HEK293T (cell line): Measurements from ENCODE around the gene ITM2B.

Experiments used
- CTCF ChIA-PET: fragments of 350-600 bp; formaldehyde crosslinking; extraction: SDS; loops from one replicate; lab custom pipeline; 2021; ENCODE audit warnings: antibody characterized with exemption, inconsistent platforms; lab: Yijun Ruan, JAX
- POLR2A ChIA-PET: fragments of 350-600 bp; formaldehyde crosslinking; extraction: SDS; loops from one replicate; lab custom pipeline; 2020; ENCODE audit warnings: antibody characterized with exemption, inconsistent platforms; lab: Yijun Ruan, JAX
- DNase-seq: peaks from one replicate; pipeline ENCODE4 v3.0.0; 2012; ENCODE audit warnings: mixed read lengths; ENCODE audit errors: extremely low spot score
- ARNT ChIP-seq: fragments of 450-650 bp; IDR thresholded peaks from 2 replicates; pipeline ENCODE4 v1.6.1; 2017; ENCODE audit warnings: mild to moderate bottlenecking
- BHLHE40 ChIP-seq: fragments of 450-650 bp; IDR thresholded peaks from 2 replicates; pipeline ENCODE4 v1.6.1; 2016; ENCODE audit warnings: mild to moderate bottlenecking, moderate library complexity, borderline replicate concordance
- CTBP1 ChIP-seq: fragments of 450-650 bp; IDR thresholded peaks from 2 replicates; pipeline ENCODE4 v1.6.1; 2016; ENCODE audit warnings: borderline replicate concordance
- ELF4 ChIP-seq: fragments of 450-650 bp; IDR thresholded peaks from 2 replicates; pipeline ENCODE4 v1.6.1; 2017; ENCODE audit warnings: antibody characterized with exemption
- FOXA1 ChIP-seq: fragments of 450-650 bp; IDR thresholded peaks from 2 replicates; pipeline ENCODE4 v1.6.1; 2016; ENCODE audit warnings: mild to moderate bottlenecking
- FOXK2 ChIP-seq: fragments of 450-650 bp; IDR thresholded peaks from 2 replicates; pipeline ENCODE4 v1.6.1; 2016; ENCODE audit warnings: mild to moderate bottlenecking
- FOXM1 ChIP-seq: fragments of 450-650 bp; IDR thresholded peaks from 2 replicates; pipeline ENCODE4 v1.6.1; 2017; ENCODE audit warnings: mild to moderate bottlenecking, borderline replicate concordance
- HDGF ChIP-seq: fragments of 450-650 bp; IDR thresholded peaks from 2 replicates; pipeline ENCODE4 v1.6.1; 2017; ENCODE audit warnings: antibody characterized with exemption, borderline replicate concordance
- L3MBTL2 ChIP-seq: fragments of 450-650 bp; conservative IDR thresholded peaks from 2 replicates; pipeline ENCODE4 v1.6.1; 2016; ENCODE audit warnings: mild to moderate bottlenecking
- LEF1 ChIP-seq: fragments of 450-650 bp; IDR thresholded peaks from 2 replicates; pipeline ENCODE4 v1.6.1; 2017; ENCODE audit warnings: mild to moderate bottlenecking, borderline replicate concordance
- NFRKB ChIP-seq: fragments of 450-650 bp; IDR thresholded peaks from 2 replicates; pipeline ENCODE4 v1.6.1; 2016; ENCODE audit warnings: mild to moderate bottlenecking, moderate library complexity
- PKNOX1 ChIP-seq: fragments of 450-650 bp; IDR thresholded peaks from 2 replicates; pipeline ENCODE4 v1.6.1; 2016
- SP1 ChIP-seq: fragments of 450-650 bp; IDR thresholded peaks from 2 replicates; pipeline ENCODE4 v1.6.1; 2017
- SUZ12 ChIP-seq: fragments of 450-650 bp; IDR thresholded peaks from 2 replicates; pipeline ENCODE4 v1.6.1; 2016; ENCODE audit warnings: mild to moderate bottlenecking
- TARDBP ChIP-seq: fragments of 450-650 bp; IDR thresholded peaks from 2 replicates; pipeline ENCODE4 v1.6.1; 2016
- ZNF384 ChIP-seq: fragments of 450-650 bp; IDR thresholded peaks from 2 replicates; pipeline ENCODE4 v1.6.1; 2016

Gene ITM2B

GRCh38 chr13:48264058-48264457 is 31.1 kb downstream of the ITM2B start:
- ChIA-PET CTCF (no interaction called here), POLR2A (no interaction called here)
- no peak for TF ChIP-seq SUZ12
- TF ChIP-seq ELF4, result no peak
- no peak for TF ChIP-seq L3MBTL2
- TF ChIP-seq ZNF384, result no peak
- DNase-seq, result no peak

DNA sequence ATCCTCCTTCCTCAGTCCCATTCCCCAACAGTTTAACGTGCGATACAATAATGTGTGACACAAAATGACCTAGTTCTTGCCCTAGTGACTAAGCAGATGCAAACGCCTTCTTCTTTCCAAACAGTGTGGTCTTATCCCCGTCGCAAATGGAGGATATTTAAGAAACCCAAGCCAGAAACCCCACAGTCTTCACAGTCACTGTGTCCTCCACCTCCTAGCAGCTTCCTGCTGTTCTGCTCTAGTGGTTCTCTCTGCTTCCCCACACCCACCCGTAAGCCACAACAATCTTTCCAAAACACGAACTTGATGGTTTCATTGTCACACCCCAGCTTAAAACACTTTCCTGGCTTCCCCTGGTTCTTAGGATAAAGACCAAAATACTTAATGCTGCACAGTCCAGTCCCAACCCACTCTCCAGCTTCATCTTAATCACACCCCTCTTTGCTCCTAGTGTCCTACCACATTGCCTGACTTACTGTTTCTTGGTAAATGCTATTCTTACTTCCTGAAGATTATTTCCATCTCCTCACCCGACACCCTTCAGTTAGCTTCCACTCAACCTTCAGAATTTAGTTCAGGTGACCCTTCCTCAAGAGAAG is 32.3 kb downstream of the ITM2B start:
- CTCF ChIA-PET, result no interaction called here
- DNase-seq, result no peak
- no peak for TF ChIP-seq NFRKB
- no peak for TF ChIP-seq FOXK2
- no peak for TF ChIP-seq LEF1
- no peak for TF ChIP-seq SUZ12
- POLR2A ChIA-PET, result no interaction called here

DNA sequence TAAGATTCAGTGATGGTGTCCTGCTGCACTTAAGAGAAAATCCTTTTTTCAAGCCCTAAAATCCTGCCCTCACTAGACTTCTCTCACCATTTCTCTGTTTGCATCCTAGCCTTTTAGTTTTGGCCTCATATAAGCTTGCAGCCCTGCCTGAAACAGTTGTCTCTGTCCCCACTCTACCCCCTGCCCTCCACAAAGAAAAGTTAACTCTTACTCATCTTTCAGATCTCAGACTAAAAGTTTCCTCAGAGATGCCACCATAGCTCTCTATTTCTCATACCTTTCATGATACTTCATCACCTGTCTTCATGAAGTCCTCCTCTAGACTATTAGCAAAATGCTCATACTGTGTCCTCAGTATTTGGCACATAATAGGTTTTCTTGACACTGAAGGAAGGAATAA is 33.1 kb downstream of the ITM2B start:
- POLR2A ChIA-PET, result no interaction called here
- TF ChIP-seq SUZ12 (no peak), ZNF384 (no peak), L3MBTL2 (no peak), LEF1 (no peak), FOXA1 (no peak), FOXK2 (no peak), SP1 (no peak), NFRKB (no peak), BHLHE40 (no peak), TARDBP (no peak)
- CTCF ChIA-PET, result no interaction called here
- DNase-seq, result no peak

GRCh38 chr13:48266701-48267639 is 34.0 kb downstream of the ITM2B start:
- no peak for DNase-seq
- TF ChIP-seq ARNT, result no peak
- no peak for TF ChIP-seq CTBP1
- no peak for TF ChIP-seq PKNOX1
- TF ChIP-seq BHLHE40, result no peak
- no peak for TF ChIP-seq FOXM1
- no peak for TF ChIP-seq TARDBP
- TF ChIP-seq FOXK2, result no peak
- no peak for TF ChIP-seq HDGF
- no peak for TF ChIP-seq ZNF384
- no peak for TF ChIP-seq SP1
- no peak for TF ChIP-seq LEF1
- no peak for TF ChIP-seq L3MBTL2
- TF ChIP-seq SUZ12, result no peak
- TF ChIP-seq FOXA1, result no peak
- no peak for TF ChIP-seq ELF4
- ChIA-PET POLR2A (no interaction called here), CTCF (no interaction called here)

- ChIA-PET CTCF (no interaction called here), POLR2A (no interaction called here)
- no peak for TF ChIP-seq LEF1
- TF ChIP-seq L3MBTL2, result no peak
- TF ChIP-seq ELF4, result no peak
- no peak for TF ChIP-seq NFRKB
- TF ChIP-seq PKNOX1, result no peak
- no peak for TF ChIP-seq FOXM1
- TF ChIP-seq TARDBP, result no peak
- no peak for TF ChIP-seq SUZ12
- TF ChIP-seq HDGF, result no peak
- no peak for TF ChIP-seq ZNF384
- TF ChIP-seq CTBP1, result no peak
- TF ChIP-seq FOXA1, result no peak
- no peak for TF ChIP-seq FOXK2
- TF ChIP-seq SP1, result no peak
- no peak for TF ChIP-seq ARNT
- no peak for TF ChIP-seq BHLHE40
- no peak for DNase-seq
These were observed 35.0 kb downstream of the ITM2B start for GRCh38 chr13:48268019-48268418.

DNA sequence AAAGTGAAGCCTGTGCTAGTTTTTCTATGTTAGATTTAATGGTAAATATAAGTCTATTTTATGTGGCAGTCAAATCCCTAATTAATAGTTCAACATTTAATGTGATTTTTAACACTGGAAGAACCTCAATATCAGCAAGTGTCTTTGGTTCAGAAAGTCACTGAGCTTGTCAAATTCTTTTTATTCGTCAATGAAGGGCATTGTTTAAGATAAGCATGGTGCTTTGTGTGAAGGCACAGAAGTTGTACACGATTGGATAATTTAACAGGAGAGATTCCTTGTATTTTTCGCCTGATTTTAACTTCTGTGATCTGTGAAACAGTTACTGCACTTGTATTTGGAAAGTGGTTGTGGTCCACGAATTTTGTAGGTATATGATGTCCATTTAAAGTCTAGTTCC is 40.3 kb downstream of the ITM2B start:
- no peak for DNase-seq
- TF ChIP-seq FOXA1 (no peak), ELF4 (no peak), SP1 (no peak), ARNT (no peak), FOXM1 (no peak), SUZ12 (no peak), CTBP1 (no peak), TARDBP (no peak), LEF1 (no peak), BHLHE40 (no peak), ZNF384 (no peak), NFRKB (no peak), HDGF (no peak), L3MBTL2 (no peak), PKNOX1 (no peak)
- POLR2A ChIA-PET, result no interaction called here
- CTCF ChIA-PET, result no interaction called here
